Neuron (in vitro differentiated cells): ENCODE results near the gene KCNH2.

ENCODE experiments used
- H2AFZ ChIP-seq: one replicate; pipeline ENCODE4 v1.6.1; 2013; ENCODE audit warnings: low read depth, mild to moderate bottlenecking, inconsistent platforms, low read length, moderate library complexity
- H3K27me3 ChIP-seq: one replicate; pipeline ENCODE4 v1.6.1; 2013; ENCODE audit warnings: low read length; ENCODE audit not compliant: insufficient read depth
- H3K36me3 ChIP-seq: one replicate; pipeline ENCODE4 v1.6.1; 2013; ENCODE audit warnings: low read length; ENCODE audit not compliant: insufficient read depth
- H3K4me1 ChIP-seq: one replicate; pipeline ENCODE4 v1.6.1; 2013; ENCODE audit warnings: low read length; ENCODE audit not compliant: insufficient read depth
- H3K4me3 ChIP-seq: 2 replicates; pipeline ENCODE4 v1.5.1; 2013; ENCODE audit warnings: mild to moderate bottlenecking, low read length, moderate library complexity
- H3K9me3 ChIP-seq: one replicate; pipeline ENCODE4 v1.6.1; 2013; ENCODE audit warnings: low read length

Gene KCNH2

DNA sequence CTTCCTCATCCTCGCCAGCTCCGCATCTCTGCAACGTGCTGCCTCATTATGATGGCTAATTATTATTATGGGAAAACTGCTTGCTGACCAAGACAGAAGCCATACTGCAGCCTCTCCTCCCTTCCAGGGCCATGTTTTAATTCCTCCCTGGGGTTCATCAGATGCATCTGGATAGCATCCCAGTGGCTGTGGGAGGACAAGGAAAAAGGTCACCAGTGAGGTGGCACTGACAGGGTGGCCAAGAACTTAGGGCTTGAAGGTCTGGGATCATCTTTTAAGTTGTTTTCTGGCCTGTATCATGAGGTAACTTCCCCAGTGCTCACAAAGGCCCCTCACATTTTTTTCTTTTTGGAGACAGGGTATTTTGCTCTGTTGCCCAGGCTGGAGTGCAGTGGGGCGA lies 39.6 kb downstream of the KCNH2 start:
- Histone ChIP-seq H3K4me3 (no peak overlapping the region), H3K4me1 (no peaks in the 10 kb centered on the region), H3K9me3 (no peaks in the 10 kb centered on the region), H2AFZ (no peak overlapping the region), H3K27me3 (peaks cover 9% of the 10 kb centered on the region), H3K36me3 (no peaks in the 10 kb centered on the region)

DNA sequence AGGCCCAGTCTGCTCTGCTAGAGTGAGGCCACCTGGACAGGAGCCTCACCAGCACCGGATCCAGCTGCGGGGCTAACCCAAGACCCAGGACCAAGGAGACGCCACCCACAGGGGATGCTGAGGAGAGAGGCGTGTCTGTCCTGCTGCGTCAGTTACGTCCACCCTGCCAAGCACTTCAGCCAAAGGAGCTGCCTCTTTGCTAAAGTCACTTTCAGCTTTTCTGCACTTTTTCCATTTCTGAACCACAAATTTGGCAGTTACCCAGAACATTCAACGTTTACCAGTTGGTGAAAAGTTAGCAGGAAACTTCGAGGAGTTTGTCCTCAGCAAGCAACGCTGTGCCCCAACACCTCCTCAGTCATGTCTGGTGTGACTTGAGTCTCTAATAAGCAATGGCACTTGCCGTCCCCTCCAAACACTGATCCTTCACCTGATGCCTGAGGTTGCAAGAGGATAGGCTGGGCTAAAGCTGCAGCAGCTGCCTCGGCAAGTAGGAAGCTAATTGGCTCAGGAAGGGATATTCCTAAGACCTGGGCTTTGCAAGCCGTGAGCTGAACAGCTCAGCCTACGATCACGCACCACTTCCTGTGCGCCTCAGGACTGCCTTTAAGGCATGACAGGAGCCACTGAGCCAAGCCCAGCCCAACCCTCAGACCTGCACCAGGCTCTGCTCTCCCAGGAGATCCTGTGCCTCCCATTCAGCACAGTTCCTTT lies 40.1 kb downstream of the KCNH2 start:
- no peaks in the 10 kb centered on the region for H3K4me1 ChIP-seq
- H3K27me3 ChIP-seq = peaks cover 9% of the 10 kb centered on the region
- H3K4me3 ChIP-seq = no peak overlapping the region
- H3K9me3 ChIP-seq = no peaks in the 10 kb centered on the region
- H3K36me3 ChIP-seq = no peaks in the 10 kb centered on the region
- no peak overlapping the region for H2AFZ ChIP-seq

DNA sequence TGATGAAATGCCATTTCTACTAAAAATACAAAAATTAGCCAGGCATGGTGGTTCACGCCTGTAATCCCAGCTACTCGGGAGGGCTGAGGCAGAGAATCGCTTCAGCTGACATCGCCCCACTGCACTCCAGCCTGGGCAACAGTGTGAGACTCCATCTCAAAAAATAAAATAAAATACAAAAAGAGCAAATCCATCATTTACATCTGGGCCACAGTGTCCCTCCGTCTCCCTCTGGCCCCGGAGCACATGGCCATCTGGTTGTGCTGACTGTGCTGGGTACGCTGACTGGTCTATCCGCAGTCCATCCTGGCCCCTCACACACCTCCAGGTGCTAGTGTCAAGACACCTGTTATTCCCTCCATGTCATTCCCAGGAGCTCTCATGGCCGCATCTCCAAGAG lies 42.1 kb downstream of the KCNH2 start:
- H2AFZ ChIP-seq = no peak overlapping the region

DNA sequence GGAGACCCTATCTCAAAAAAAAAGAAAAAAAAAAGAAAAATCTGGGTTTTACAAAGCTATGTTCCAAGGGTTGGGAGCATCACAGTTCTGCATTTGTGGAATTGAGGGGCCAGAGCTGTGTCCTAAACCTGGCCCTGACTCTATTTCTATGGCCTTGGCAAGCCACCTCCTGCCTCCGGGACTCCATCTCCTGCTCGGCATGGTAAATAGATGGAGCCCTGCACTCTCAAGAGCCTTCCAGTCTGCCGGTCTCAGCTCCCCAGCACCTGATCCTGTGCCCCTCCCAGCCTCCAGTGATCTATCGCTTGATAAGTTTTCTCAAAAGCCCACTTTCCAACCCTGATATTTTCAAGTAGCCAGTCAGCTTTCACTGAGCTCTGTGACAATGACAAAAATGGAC lies 43.0 kb downstream of the KCNH2 start:
- H3K4me1 ChIP-seq = no peaks in the 10 kb centered on the region
- H3K27me3 ChIP-seq = peaks cover 11% of the 10 kb centered on the region
- no peaks in the 10 kb centered on the region for H3K9me3 ChIP-seq
- no peak overlapping the region for H2AFZ ChIP-seq
- no peak overlapping the region for H3K4me3 ChIP-seq
- H3K36me3 ChIP-seq = no peaks in the 10 kb centered on the region

More for the DNA sequence above, 42.1 kb downstream of the KCNH2 start:
- Histone ChIP-seq H3K4me1 (no peaks in the 10 kb centered on the region), H3K27me3 (peaks cover 11% of the 10 kb centered on the region), H3K9me3 (no peaks in the 10 kb centered on the region), H3K4me3 (no peak overlapping the region), H3K36me3 (no peaks in the 10 kb centered on the region)

DNA sequence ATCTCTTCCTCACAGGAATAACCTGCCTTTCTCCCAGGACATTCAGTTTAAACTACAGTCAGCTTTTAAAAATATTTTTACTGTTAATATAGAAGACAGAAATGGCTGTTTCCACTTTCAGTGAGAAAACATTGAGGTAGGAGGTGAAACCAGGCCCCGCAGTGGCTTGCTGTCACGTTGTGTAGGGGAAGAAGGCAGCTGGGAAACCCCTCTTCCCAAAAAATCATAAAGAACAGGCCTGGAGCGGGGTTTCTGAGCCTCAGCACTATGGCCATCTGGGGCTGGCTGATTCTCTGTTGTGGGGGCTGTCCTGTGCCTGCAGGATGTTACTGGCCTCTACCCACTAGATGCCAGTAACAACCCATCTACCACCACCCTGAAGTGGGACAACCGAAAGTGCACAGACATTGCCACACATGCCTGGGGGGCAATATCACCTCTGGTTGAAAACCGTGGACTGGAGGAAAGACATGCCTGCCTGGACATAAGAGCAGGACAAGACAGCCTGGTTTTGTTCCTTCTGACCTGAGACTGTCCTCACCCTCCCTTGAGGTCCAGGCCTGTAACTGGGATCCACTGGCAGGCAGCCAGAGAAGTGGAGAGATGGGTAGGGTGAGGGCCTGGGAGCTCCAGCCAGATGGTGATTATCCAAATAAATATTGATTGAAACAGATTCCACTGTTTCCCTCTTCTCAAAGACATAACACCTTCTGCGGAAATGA lies 43.9 kb downstream of the KCNH2 start:
- H3K4me3 ChIP-seq = no peak overlapping the region
- H3K4me1 ChIP-seq = no peaks in the 10 kb centered on the region
- H3K27me3 ChIP-seq = peaks cover 15% of the 10 kb centered on the region
- H3K36me3 ChIP-seq = no peaks in the 10 kb centered on the region
- H2AFZ ChIP-seq = no peak overlapping the region
- H3K9me3 ChIP-seq = no peaks in the 10 kb centered on the region

DNA sequence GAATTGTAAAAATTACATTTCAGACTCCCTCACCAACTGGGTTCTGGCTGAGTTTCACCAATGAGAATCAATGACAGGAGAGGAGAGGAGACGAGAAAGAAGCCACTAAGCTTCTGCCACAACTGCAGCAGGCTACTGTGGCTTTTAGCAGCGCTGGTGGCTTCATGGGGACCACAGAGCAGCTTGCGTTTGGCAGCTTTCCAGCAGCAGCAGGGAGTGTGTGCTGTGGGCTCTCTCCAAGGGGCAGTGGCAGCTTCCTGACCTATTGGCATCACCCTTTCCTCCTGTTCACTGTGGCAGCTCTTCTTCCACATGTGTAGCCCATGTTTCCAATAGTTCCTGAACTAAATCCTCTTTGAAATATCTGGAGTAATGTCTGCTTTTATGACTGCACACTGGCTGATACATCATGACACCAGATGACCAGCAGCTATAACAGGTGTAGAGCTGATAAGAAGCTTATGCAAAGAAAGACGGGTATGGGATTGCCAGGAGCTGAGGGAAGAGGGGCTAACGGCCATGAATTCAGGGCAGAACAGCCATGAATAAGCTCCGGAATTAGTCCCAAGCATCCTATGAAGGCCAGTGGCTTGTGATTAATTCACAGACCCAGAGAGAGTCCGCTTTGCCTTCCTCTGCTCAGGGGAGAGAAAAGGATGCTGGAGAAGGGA lies 46.8 kb downstream of the KCNH2 start:
- Histone ChIP-seq H3K4me1 (no peaks in the 10 kb centered on the region), H3K36me3 (no peaks in the 10 kb centered on the region), H3K27me3 (peaks cover 8% of the 10 kb centered on the region), H3K9me3 (no peaks in the 10 kb centered on the region), H2AFZ (no peak overlapping the region), H3K4me3 (no peak overlapping the region)

DNA sequence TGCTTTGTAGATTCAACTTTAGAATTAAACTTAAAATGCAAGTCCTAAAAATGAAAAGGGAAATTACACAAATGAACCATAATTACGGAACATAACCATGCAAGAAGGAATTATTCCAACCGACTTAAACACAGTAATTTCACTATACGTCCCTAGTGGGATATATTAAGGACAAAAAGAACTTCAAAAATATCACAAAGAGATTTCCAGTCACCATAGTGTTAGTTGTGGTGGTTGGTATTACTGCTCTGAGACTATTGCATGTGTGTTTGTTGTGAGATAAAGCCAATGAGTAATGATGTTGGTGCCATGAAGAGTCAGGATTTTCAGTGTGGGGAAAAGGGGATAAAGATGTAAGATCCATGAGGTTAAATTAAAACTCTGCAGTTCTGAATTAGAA lies 49.6 kb downstream of the KCNH2 start:
- no peaks in the 10 kb centered on the region for H3K9me3 ChIP-seq
- H2AFZ ChIP-seq = no peak overlapping the region
- no peak overlapping the region for H3K4me3 ChIP-seq
- H3K4me1 ChIP-seq = no peaks in the 10 kb centered on the region
- H3K27me3 ChIP-seq = peaks cover 8% of the 10 kb centered on the region
- H3K36me3 ChIP-seq = no peaks in the 10 kb centered on the region

DNA sequence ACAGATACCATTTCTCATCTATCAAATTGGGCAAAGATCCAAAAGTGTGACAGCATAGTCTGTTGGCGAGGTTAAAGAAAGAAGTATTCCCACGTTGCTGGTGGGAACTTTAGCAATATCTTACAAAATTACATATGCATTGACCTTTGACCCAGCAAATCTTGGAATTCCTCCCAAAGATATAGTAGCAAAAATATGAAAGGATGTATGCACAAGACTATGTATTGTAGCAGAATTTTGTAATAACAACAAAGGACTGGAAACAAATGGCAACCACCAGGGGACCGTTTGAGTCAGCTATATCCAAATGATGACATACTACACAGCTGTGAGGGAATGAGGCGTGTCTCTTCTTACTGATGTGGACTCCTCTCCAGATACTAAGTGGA lies 50.2 kb downstream of the KCNH2 start:
- H3K4me3 ChIP-seq = no peak overlapping the region
- H2AFZ ChIP-seq = no peak overlapping the region
- no peaks in the 10 kb centered on the region for H3K9me3 ChIP-seq
- peaks cover 8% of the 10 kb centered on the region for H3K27me3 ChIP-seq
- H3K36me3 ChIP-seq = no peaks in the 10 kb centered on the region
- H3K4me1 ChIP-seq = no peaks in the 10 kb centered on the region

DNA sequence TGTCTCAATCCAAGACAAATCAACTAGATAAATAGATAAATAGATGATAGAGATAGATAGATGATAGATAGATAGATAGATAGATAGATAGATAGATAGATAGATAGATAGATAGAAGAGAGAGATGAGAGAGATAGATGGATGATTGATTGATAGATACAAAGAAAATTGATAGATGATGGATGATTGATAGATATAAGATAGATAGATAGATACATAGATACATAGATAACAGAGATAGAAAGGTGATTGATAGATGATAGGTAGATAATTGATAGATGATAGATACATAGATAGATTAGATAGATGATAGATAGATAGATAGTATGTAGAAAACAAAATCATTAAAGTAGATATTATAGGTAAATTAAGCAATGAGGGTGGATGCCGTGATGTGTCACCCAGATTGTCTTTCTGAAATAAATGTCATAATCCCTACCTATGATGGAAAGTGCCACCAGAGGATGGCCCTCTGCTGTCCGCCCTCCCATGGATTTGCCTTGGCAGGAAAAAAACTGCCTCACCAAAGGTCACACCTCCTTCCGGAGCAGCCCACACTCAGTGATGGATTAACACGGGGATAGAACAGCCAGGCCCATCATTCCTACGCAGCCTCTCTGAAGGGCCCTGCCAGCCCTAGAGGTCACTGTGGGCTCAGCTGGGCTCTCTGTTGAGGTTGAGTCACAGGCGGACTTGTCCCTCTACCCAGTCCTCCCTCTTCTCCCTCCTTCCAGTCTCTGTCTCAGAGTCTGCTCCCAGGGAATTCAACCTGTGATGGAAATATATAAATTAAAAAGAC lies 50.8 kb downstream of the KCNH2 start:
- Histone ChIP-seq H3K9me3 (no peaks in the 10 kb centered on the region), H2AFZ (no peak overlapping the region), H3K4me3 (no peak overlapping the region), H3K36me3 (no peaks in the 10 kb centered on the region), H3K4me1 (no peaks in the 10 kb centered on the region), H3K27me3 (peaks cover 8% of the 10 kb centered on the region)

DNA sequence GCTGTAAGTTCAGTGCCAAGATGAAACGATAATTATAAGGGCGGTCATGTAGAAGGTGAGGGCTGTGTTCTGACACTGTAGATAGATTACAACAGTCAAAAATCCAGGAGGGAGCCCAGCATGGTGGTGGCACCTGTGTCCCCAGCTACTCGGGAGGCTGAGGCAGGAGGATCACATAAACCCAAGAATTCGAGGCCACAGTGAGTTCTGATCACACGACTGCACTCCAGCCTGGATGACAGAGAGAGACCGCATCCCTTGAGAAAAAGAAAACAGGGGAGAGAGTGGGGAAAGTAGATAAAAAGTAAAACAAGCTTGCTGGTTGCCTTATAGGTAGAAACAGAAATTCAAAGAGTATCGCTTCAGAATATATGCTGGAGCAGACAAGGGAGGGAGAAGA lies 52.1 kb downstream of the KCNH2 start:
- Histone ChIP-seq H3K36me3 (no peaks in the 10 kb centered on the region), H3K9me3 (no peaks in the 10 kb centered on the region), H3K4me3 (no peak overlapping the region), H3K4me1 (no peaks in the 10 kb centered on the region), H2AFZ (no peak overlapping the region), H3K27me3 (peaks cover 6% of the 10 kb centered on the region)

DNA sequence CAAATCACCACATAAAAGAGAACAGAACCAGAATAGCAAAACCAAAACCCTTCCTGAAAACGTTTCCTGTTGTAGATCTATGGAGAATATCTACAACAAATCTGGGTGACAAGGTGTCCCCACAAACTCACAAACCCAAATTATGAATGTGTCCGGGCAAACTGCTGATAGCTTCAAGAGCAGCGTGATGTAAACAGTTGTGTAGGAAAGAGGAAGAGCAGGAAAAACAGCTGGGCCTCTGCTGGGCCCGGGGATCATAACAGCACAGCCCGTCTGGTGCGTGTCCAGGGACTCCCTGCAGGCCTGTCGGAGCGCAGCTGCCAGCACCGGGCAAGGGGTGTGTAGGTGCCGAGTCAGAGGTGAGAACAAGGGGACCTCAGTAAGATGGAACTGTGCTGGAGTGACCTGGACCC lies 53.7 kb downstream of the KCNH2 start:
- Histone ChIP-seq H3K4me3 (no peak overlapping the region), H2AFZ (no peak overlapping the region), H3K4me1 (no peaks in the 10 kb centered on the region), H3K9me3 (no peaks in the 10 kb centered on the region), H3K36me3 (no peaks in the 10 kb centered on the region), H3K27me3 (peaks cover 7% of the 10 kb centered on the region)

DNA sequence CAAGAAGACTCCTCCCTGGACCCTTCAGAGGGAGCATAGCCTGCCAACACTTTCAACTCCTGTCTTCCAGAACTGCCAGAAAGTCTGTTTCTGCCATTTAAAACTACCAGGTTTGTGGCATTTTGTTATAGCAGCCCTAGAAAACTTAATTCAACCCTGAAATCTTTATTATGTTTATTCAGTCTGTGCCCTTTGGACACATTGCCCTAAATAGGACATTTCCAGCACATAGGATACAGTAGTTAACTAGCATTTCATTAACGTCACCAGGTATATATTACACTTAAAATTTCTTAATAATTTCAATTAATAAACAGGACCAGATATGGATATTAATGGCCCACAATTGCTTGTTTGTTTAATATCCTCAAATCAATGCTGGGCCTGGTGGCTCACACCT lies 54.3 kb downstream of the KCNH2 start:
- no peak overlapping the region for H3K4me3 ChIP-seq
- H3K9me3 ChIP-seq = no peaks in the 10 kb centered on the region
- no peaks in the 10 kb centered on the region for H3K36me3 ChIP-seq
- no peak overlapping the region for H2AFZ ChIP-seq
- H3K27me3 ChIP-seq = peaks cover 6% of the 10 kb centered on the region
- no peaks in the 10 kb centered on the region for H3K4me1 ChIP-seq

DNA sequence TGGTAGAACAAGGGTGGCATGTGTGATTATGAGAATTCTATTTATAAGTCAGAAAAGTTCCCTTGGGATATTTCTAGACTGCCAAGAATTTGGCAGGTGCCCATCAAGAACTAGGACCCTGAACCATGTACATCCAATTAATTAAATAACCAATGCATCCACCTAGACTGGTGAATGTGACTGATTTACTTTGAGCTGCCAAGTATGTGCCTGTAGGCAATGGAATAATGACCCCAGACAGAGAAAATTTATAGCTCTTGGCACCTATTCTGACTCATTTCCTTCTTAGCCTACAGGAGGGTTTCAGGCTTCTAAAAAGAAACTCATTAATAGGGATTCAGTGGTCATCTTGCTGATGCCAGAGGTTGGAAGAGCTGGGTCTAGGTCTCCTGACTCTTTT lies 54.9 kb downstream of the KCNH2 start:
- Histone ChIP-seq H3K4me1 (peaks cover 1% of the 10 kb centered on the region), H3K9me3 (no peaks in the 10 kb centered on the region), H3K4me3 (no peak overlapping the region), H3K36me3 (no peaks in the 10 kb centered on the region), H3K27me3 (peaks cover 6% of the 10 kb centered on the region), H2AFZ (no peak overlapping the region)
